Activated CD4-positive, CD25-positive, alpha-beta regulatory T cell (primary cell): ENCODE results near the gene ARHGAP15.

Experiments
- DNase-seq, 4 experiments: peaks; one replicate each; lab custom pipeline; 2025; lab: John Stamatoyannopoulos, UW

ARHGAP15 gene

DNA sequence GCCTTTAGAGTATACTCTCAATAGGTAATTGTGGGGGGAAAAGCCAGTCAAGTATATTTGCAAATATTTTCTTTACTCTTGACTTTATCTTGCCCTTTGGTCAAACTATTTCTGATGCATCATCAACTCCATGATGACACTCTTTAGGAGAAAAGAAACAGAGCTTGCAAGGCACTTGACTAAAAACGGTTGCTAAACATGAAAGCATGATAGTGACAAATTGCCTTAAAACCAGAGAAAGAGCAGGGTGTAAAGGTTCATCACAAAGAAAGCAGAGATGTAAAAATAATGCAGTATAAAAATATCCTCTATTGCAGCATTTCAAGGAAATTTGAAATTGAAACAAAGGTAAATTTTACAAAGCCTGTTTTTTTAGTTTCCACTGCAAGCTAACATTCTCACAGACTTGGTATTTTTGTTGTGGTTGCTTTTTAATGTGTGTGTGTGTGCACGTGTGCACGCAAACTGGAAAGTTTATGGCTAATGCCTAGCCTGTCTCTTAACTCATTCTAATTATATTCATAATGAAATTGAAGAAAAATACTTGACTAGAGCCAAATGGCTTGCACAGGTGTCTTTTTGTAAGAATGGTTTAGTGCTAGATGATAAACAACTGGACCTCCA is 503.6 kb downstream of the ARHGAP15 start:
- no peak for DNase-seq

- DNase-seq, result no peak
These were observed 504.2 kb downstream of the ARHGAP15 start for GRCh38 chr2:143633419-143633818.

DNA sequence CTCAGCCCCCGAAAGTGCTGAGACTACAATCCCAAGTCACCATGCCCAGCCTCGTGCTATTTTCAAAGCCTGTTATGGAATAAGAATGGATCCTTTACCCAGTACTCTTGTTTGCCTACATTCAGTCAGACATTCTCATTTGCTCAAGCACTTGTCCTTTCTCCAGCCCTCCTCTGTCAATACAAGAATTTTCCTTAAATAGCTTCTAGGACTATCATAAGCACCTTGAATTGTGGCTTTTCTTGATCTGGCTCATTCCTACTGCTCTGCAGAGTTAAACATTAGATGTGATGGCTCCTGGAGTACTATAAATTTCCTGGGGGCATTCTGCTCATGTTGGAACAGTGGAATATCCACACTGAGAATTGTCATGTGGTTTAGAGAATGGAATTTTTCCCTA is 506.1 kb downstream of the ARHGAP15 start:
- no peak for DNase-seq

- no peak for DNase-seq
These were observed 506.7 kb downstream of the ARHGAP15 start for GRCh38 chr2:143635936-143636335.

- DNase-seq, result no peak
These were observed 511.6 kb downstream of the ARHGAP15 start for GRCh38 chr2:143640826-143641225.

GRCh38 chr2:143645921-143646645 is 516.9 kb downstream of the ARHGAP15 start:
- DNase-seq, result no peak

GRCh38 chr2:143649226-143649740 is 520.1 kb downstream of the ARHGAP15 start:
- no peak for DNase-seq

DNA sequence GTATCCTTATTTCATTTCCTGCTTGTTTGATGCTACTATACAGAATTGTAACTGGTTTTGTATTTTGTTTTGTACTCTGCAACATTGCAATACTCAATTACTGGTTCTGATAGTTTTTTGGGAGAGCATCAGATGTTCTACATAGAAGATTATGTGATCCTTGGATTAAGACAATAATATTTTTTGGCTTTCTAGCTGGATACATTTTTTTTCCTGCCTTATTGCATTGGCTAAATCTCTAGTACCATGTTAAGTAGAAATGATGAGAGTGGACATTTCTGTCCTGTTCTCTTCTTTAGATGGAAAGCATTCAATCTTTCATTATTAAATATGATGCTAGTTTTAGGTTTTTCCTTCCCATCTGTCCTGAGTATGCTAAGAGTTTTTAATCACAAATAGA is 523.5 kb downstream of the ARHGAP15 start:
- DNase-seq, result no peak

GRCh38 chr2:143668234-143668633 is 539.0 kb downstream of the ARHGAP15 start:
- no peak for DNase-seq

DNA sequence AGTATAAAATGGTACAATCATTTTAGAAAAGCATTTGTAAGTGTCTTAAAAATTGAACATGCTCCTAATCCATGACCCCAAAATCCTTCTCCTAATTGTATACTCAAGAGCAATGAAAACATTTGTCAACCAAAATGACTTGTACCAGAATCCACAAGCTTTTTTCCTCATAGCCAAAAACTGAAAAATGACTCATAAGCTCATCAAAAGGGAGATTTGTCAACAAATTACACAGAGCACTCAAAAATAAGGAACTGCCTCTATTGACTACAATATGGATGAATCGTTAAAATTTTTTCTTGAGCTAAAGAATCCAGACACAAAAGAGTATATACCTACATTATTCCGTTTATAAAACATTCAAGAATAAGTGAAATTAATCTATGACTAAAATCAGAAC is 544.8 kb downstream of the ARHGAP15 start:
- no peak for DNase-seq

- no peak for DNase-seq
These were observed 545.8 kb downstream of the ARHGAP15 start for GRCh38 chr2:143675021-143675420.

DNA sequence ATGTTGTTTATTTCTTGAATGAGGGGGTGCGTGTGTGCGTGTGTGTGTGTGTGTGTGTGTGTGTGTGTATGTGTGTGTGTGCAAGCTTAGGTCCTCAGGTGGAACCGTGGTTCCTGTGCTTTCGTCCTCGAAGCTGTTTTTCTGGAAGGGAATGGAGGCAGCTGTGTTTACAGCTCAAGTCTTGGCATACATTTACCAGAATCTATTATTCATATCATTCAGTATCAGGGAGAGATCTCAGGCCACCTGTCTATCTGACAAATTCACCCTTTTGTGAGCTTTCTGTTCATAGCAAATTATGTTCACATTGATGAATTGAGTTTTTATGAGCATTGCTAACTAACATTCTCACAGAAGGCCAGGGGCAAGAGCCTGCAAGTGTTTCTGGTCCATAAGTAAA is 550.4 kb downstream of the ARHGAP15 start:
- no peak for DNase-seq

DNA sequence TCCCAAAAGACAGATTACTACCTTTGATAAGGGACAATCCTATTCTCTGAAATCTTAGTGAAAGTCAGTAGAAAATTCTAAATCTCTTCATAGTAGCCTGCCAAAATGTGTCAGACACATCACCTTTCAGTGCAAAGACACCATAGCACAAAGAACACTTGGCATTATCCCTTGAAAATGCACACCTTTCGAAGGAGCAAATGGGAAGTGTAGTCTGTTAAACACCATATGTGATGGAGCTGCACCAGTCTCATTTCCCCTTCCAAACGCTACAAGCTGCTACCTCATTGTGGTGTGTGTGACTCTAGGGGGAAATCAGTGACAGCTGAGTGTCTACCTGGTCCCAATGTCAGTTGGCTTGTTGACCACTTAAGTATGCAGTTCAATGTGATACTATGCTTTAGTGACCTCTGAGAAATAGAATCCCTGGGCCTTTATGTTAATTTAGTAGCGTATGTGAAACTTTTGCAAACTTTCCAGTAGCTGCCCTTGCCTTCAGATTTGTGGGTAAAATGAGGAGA is 551.7 kb downstream of the ARHGAP15 start:
- DNase-seq, result no peak

DNA sequence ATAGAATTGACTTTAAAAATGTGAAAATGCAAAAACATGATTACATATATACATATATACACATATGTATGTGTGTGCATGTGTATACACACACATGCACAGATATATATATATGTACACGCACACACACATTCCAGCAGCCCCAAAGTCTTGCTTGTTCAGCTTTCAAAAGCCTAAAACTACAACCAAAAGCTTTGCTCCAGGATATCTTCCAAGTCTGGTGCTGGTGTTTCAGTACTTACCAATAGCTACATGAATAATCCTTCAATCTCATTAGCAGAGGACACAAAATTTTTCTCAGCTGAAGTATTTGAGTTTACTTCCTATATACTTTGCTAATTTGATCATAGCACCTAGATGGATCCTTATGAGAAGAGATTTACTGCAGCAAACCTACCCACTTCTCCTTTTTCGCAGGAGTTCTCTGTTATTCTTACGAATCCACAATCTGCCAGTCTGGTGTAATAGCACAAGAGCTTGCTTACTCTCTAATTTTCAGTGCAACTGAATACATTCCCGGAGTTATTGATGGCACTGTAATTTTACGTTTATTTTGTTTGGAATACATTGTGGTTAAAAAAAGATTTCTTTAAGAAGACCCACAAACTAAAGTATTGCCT is 553.3 kb downstream of the ARHGAP15 start:
- DNase-seq, result no peak

GRCh38 chr2:143683977-143684376 is 554.8 kb downstream of the ARHGAP15 start:
- DNase-seq, result no peak

DNA sequence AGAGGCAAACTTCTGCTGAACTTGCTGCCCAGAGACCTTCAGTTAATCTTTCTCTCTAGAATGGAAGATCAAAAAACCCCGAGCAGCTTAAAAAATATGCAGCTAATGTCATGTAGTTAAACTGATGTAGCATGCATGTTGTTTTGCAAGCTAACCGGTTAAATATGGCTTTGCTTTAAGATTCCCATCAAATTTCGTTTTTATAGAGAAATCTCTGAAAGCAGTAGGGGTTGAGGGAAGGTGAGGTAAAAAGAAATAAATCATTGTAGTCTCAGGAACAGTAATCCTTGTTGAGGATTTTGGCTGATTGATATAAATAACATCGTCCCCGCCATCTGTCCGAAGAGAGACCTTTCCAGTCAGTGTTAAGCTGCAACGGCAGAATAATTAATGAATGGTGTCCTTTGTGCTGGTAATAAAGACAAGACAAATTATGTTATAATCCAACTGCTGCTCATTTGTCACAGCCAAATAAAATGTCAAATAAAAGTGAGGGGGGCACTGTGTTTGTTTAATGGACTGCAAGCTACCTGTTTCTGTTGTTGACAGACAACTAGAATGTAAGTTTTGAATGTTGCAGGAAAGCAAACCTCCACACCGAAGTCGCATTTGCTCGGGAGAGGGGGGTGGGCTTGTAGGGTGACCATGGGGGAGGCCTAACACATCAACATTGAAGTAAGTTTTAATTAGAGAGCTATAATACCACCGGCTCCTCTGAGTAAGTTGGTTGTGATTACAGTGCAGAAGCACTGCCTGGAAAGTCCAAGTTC is 555.5 kb downstream of the ARHGAP15 start:
- DNase-seq, result no peak

DNA sequence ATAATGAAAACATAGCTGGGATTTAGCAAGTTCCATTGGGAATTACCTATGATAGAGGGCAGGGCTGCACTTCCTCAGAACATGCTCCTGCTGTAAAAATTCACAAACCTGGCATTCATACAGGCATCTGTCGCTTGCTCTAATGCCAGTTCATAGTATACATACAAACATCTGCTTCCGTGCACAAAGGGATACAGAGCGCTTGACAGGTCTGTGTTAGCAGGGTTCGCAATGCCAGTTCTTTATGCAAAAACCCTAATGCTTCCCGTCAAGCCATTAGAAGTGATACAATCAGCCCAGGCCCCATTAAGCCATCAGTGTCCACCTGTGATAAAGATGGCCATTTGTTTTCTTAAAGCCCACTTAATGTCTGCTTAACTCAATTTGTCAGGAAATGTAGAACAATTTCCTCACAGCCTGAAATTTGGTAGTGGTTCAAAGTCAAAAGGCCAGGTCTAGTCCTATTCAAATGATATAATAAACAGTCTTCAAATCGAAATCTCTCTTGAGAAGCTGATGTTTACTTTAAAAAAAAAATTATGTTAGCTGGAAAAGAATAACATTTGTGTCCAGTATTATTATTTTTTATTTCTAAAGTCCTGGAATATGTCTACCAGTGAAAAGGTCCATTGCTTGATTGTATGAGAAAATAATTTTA is 556.3 kb downstream of the ARHGAP15 start:
- DNase-seq, result no peak

DNA sequence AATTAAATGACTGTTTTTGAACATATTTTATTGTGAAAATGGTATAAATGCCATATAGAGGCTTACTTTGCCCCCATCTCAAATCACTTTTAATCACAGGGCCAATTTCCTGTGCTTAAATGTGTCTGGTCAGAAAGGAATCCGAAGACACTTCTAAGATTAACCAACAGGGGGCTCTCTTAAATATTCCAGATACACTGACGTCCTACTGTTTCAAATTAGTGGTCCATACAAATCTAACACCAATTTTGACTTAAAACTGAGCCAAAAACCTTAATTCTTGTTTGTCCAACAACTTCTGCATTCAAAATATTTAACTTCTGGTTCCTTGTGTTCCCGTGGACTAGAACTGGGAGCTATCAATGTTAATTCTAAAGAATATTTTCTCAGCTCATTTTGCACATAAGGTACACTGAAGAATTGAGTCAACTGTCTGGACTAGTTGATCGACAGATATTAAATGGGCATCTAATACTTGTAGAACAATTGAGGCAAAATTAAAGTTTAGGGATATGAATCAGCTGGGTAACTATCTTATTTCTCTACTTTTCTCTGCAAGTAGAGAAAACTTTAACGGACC is 557.5 kb downstream of the ARHGAP15 start:
- no peak for DNase-seq

GRCh38 chr2:143688248-143688647 is 559.0 kb downstream of the ARHGAP15 start:
- no peak for DNase-seq

GRCh38 chr2:143688815-143689214 is 559.6 kb downstream of the ARHGAP15 start:
- no peak for DNase-seq

- no peak for DNase-seq
These were observed 560.3 kb downstream of the ARHGAP15 start for GRCh38 chr2:143689541-143689940.
